ENCODE data around the gene REPIN1. TPM values are rescaled to one million over a fixed set of nuclear protein-coding genes. Genes with fewer than 3 reads are reported as not detected.
A peak's percentile ranks its signal among the peaks of the same experiment; 100 is the strongest.

The REPIN1 gene
- total RNA-seq, 1 experiment from 2014 or later: 106 TPM

DNA sequence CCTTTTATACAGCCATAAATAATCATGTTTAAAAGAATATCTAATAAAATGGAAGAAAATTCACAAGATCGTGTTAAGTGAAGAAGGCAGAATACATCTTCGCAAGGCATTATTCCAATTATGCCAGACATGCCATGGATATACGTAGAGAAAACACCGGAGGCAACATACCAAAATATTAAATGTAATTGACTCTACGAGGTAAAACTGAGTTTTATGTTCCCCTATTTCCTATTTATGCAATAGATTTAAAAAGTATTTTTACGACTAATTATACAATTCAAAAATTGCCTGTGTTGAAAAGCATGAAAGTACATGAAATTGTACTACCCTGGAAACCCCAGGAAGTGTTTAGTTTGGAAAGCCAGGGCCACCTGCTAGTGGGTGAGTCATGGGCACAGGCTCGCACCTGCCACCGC is 936 bp upstream of the REPIN1 start:
- Histone ChIP-seq H3K9ac (ENCODE audit: extremely low read depth, insufficient read length, low read length) (peak overlapping the region; percentile 25), H2BK20ac (ENCODE audit: low read depth, low read length, poor library complexity, severe bottlenecking) (no peak overlapping the region), H3K23ac (ENCODE audit: insufficient read length, low read depth, low read length) (no peak overlapping the region), H2BK15ac (ENCODE audit: low read depth, low read length) (no peak overlapping the region), H3K79me1 (ENCODE audit: insufficient read depth, low read depth, low read length, poor library complexity, severe bottlenecking) (peaks cover 7% of the 10 kb centered on the region), H2BK120ac (ENCODE audit: low read depth, low read length, poor library complexity, severe bottlenecking) (no peak overlapping the region), H2BK12ac (ENCODE audit: insufficient read length, low read depth, low read length) (peak overlapping the region; percentile 88), H4K8ac (replicated peaks; ENCODE audit: insufficient read length, low read depth, low read length) (no peak overlapping the region), H3K79me2 (ENCODE audit: insufficient read depth, low read length) (peaks cover 12% of the 10 kb centered on the region; the same call in 1 of the 2 replicates), H4K91ac (ENCODE audit: insufficient read length, low read depth, low read length) (peak overlapping the region; percentile 92), H2AFZ (ENCODE audit: low read length) (no peak overlapping the region), H3K4me2 (ENCODE audit: insufficient read depth, insufficient read length, low read length) (peak overlapping the region; percentile 46), H3K27me3 (ENCODE audit: insufficient read depth, low read length) (no peaks in the 10 kb centered on the region), H3K23me2 (ENCODE audit: insufficient read length, low read depth, low read length, poor library complexity, severe bottlenecking) (peaks cover 16% of the 10 kb centered on the region), H4K5ac (ENCODE audit: insufficient read length, low read depth, low read length) (no peak overlapping the region), H2AK5ac (ENCODE audit: insufficient read length, low read length) (no peak overlapping the region), H3K4ac (ENCODE audit: low read depth, low read length) (peak overlapping the region; percentile 29), H2BK5ac (ENCODE audit: insufficient read length, low read length) (no peak overlapping the region), H3K9me3 (ENCODE audit: control insufficient read depth, low read depth, low read length) (no peaks in the 10 kb centered on the region), H3K18ac (ENCODE audit: insufficient read length, low read depth, low read length) (peak overlapping the region; percentile 95), H3K56ac (ENCODE audit: insufficient read length, low read depth, low read length) (no peak overlapping the region), H3K14ac (ENCODE audit: insufficient read depth, low read length) (peak overlapping the region; percentile 93; the same call in 1 of the 2 replicates), H3K4me1 (ENCODE audit: insufficient read depth, low read length) (0 out of 2 replicates have a peak, but pooled peaks cover 3% of the 10 kb centered on the region), H3K27ac (ENCODE audit: insufficient read length, low read depth, low read length) (no peak overlapping the region), H3T11ph (ENCODE audit: low read length) (no peak overlapping the region), H4K20me1 (ENCODE audit: control insufficient read depth, insufficient read depth, insufficient read length) (no peaks in the 10 kb centered on the region)
- TF ChIP-seq, protein P1, sequence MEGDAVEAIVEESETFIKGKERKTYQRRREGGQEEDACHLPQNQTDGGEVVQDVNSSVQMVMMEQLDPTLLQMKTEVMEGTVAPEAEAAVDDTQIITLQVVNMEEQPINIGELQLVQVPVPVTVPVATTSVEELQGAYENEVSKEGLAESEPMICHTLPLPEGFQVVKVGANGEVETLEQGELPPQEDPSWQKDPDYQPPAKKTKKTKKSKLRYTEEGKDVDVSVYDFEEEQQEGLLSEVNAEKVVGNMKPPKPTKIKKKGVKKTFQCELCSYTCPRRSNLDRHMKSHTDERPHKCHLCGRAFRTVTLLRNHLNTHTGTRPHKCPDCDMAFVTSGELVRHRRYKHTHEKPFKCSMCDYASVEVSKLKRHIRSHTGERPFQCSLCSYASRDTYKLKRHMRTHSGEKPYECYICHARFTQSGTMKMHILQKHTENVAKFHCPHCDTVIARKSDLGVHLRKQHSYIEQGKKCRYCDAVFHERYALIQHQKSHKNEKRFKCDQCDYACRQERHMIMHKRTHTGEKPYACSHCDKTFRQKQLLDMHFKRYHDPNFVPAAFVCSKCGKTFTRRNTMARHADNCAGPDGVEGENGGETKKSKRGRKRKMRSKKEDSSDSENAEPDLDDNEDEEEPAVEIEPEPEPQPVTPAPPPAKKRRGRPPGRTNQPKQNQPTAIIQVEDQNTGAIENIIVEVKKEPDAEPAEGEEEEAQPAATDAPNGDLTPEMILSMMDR (conservative IDR thresholded peaks at IDR 0.05): no peak
- no peaks in the 10 kb centered on the region for H3K9me3 Mint-ChIP-seq
- H3K27ac Mint-ChIP-seq: peak overlapping the region; percentile 61 to 95 (median 82); a peak in 4 of 7 replicates
- peaks cover 9 to 25% (median 21%) of the 10 kb centered on the region in 3 experiments; a peak in 6 of 7 replicates for H3K36me3 Mint-ChIP-seq (ENCODE audit: insufficient read depth in 1 of 3, low read depth in 3 of 3)
- H3K4me1 Mint-ChIP-seq: peaks cover 41 to 48% of the 10 kb centered on the region in 2 experiments
- H3K4me3 Mint-ChIP-seq: peak overlapping the region; percentile 78 to 94
- no peaks in the 10 kb centered on the region; the same call in none of the 2 replicates for H3K27me3 Mint-ChIP-seq (ENCODE audit: low read depth)
- no peak for DNase-seq
- no CpG with 5 or more reads among the region's 8 CpGs for WGBS (ENCODE audit: extremely low coverage, insufficient read length, low lambda C conversion rate)

Data from H9 (cell line).